ENCODE data around the gene XPC.

DNA sequence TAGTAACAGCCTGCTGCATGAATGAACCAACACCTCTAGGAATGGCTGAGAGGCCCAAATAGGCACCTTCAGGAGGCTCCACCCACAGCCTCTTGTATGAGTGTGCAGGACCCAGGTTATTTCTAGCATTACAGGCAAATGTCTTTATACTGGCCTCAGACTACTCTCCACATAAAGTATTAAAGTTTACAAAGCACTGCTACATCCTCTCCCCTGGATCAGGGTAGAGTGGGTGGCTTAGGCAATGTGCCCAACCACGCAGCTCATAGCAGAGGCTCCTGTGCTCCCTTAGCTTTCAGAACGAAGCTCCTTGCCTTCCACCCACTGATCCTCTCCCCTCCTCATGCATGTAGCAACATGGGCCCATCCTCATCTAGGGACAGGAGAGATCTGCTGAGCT lies 37.3 kb downstream of the XPC start:
- TF ChIP-seq, protein P1, sequence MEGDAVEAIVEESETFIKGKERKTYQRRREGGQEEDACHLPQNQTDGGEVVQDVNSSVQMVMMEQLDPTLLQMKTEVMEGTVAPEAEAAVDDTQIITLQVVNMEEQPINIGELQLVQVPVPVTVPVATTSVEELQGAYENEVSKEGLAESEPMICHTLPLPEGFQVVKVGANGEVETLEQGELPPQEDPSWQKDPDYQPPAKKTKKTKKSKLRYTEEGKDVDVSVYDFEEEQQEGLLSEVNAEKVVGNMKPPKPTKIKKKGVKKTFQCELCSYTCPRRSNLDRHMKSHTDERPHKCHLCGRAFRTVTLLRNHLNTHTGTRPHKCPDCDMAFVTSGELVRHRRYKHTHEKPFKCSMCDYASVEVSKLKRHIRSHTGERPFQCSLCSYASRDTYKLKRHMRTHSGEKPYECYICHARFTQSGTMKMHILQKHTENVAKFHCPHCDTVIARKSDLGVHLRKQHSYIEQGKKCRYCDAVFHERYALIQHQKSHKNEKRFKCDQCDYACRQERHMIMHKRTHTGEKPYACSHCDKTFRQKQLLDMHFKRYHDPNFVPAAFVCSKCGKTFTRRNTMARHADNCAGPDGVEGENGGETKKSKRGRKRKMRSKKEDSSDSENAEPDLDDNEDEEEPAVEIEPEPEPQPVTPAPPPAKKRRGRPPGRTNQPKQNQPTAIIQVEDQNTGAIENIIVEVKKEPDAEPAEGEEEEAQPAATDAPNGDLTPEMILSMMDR (IDR thresholded peaks at IDR 0.05; ENCODE audit: poor library complexity), result no peak
- TF ChIP-seq EZH2 (IDR thresholded peaks at IDR 0.05; ENCODE audit: borderline replicate concordance) (no peak), EZH2phosphoT487 (IDR thresholded peaks at IDR 0.05; ENCODE audit: low read depth, severe bottlenecking, unreplicated experiment) (no peak)

Measured in hepatocyte (in vitro differentiated cells).